ENCODE measurements around the gene PRKAR1A.
"Not testable (repeated sequence)": the region's sequence is repeated elsewhere in the genome, so short reads cannot be mapped to it uniquely, and the experiment has no call there.

PRKAR1A gene

GRCh38 chr17:68512247-68512959 is at the start of gene PRKAR1A:
TSS of gene PRKAR1A (plus strand) at chr17:68512430. CDS start at chr17:68515400, 2,970 bp downstream.
- peak; percentile 98 for DNase-seq

GRCh38 chr17:68463211-68464019 is 48.8 kb upstream of the PRKAR1A start:
- DNase-seq, result no peak

GRCh38 chr17:68468334-68468733 is 43.9 kb upstream of the PRKAR1A start:
- no peak for DNase-seq

GRCh38 chr17:68468788-68469187 is 43.4 kb upstream of the PRKAR1A start:
- no peak for DNase-seq

- no peak for DNase-seq
These were observed 41.3 kb upstream of the PRKAR1A start for GRCh38 chr17:68470961-68471360.

GRCh38 chr17:68480885-68481284 is 31.3 kb upstream of the PRKAR1A start:
- DNase-seq, result no peak

- no peak for DNase-seq
These were observed 29.6 kb upstream of the PRKAR1A start for GRCh38 chr17:68482576-68483041.

- no peak for DNase-seq
These were observed 27.8 kb upstream of the PRKAR1A start for GRCh38 chr17:68484458-68484857.

- no peak for DNase-seq
These were observed 22.3 kb upstream of the PRKAR1A start for GRCh38 chr17:68489919-68490318.

- DNase-seq, result no peak
These were observed 20.6 kb upstream of the PRKAR1A start for GRCh38 chr17:68491381-68492231.

- DNase-seq, result not testable (repeated sequence)
These were observed 19.7 kb upstream of the PRKAR1A start for GRCh38 chr17:68492394-68493054.

GRCh38 chr17:68495081-68495480 is 17.1 kb upstream of the PRKAR1A start:
- DNase-seq, result no peak

GRCh38 chr17:68497885-68498319 is 14.3 kb upstream of the PRKAR1A start:
- DNase-seq, result no peak

GRCh38 chr17:68498479-68499326 is 13.5 kb upstream of the PRKAR1A start:
- no peak for DNase-seq

- no peak for DNase-seq
These were observed 12.6 kb upstream of the PRKAR1A start for GRCh38 chr17:68499587-68499986.

- no peak for DNase-seq
These were observed 11.2 kb upstream of the PRKAR1A start for GRCh38 chr17:68501074-68501473.

- DNase-seq, result no peak
These were observed 6.3 kb upstream of the PRKAR1A start for GRCh38 chr17:68505951-68506350.

- no peak for DNase-seq
These were observed 4.7 kb upstream of the PRKAR1A start for GRCh38 chr17:68507576-68507975.

- DNase-seq, result peak; percentile 68
These were observed 2.8 kb upstream of the PRKAR1A start for GRCh38 chr17:68509141-68510057.

GRCh38 chr17:68511254-68511670 is 968 bp upstream of the PRKAR1A start:
- DNase-seq, result no peak

Measured in right hindlimb (tissue), 1 donor.